Stimulated activated naive B cell treated with anti-CD40 and anti-IgM and Interleukin-4, amounts not matched to agents 10 μg/mL and 1 μg/mL and 100 μg/mL, for 72 hours (primary cell): Measurements from ENCODE around the gene HCFC2.
A peak's percentile ranks its signal among the peaks of the same experiment; 100 is the strongest.

Source experiments
- ATAC-seq, 2 donors: fragments of 150-1000 bp; cut with Tn5 transposase; replicated peaks; 2 replicates each; pipeline ENCODE4 v1.10.0; 2021; ENCODE audit warnings: moderate library complexity in 1 of 2
- DNase-seq: peaks from one replicate; pipeline ENCODE4 v3.0.0; 2021
- H3K27ac Mint-ChIP-seq: one replicate; pipeline ENCODE4 v1.8.0; 2022; ENCODE audit warnings: mild to moderate bottlenecking, mixed read lengths
- H3K27me3 Mint-ChIP-seq, 2 donors: one replicate each; pipeline ENCODE4 v1.8.0; 2022; ENCODE audit warnings: mixed read lengths in 2 of 2
- H3K36me3 Mint-ChIP-seq, 2 donors: one replicate each; pipeline ENCODE4 v1.8.0; 2022; ENCODE audit warnings: mixed read lengths in 2 of 2, mild to moderate bottlenecking in 1 of 2
- H3K4me1 Mint-ChIP-seq, 2 donors: one replicate each; pipeline ENCODE4 v1.8.0; 2022; ENCODE audit warnings: mixed read lengths in 2 of 2, mild to moderate bottlenecking in 1 of 2
- H3K4me3 Mint-ChIP-seq, 2 donors: one replicate each; pipeline ENCODE4 v1.8.0; 2022; ENCODE audit warnings: mild to moderate bottlenecking in 2 of 2, mixed read lengths in 2 of 2, moderate library complexity in 1 of 2
- H3K9me3 Mint-ChIP-seq, 2 donors: one replicate each; pipeline ENCODE4 v1.8.0; 2022; ENCODE audit warnings: mixed read lengths in 2 of 2, mild to moderate bottlenecking in 1 of 2

HCFC2 gene

GRCh38 chr12:104048811-104049210 lies 15.5 kb upstream of the HCFC2 start:
- Mint-ChIP-seq H3K4me3 (no peak overlapping the region), H3K27ac (no peak overlapping the region), H3K27me3 (peaks cover 24 to 55% of the 10 kb centered on the region in 2 donors), H3K9me3 (no peaks in the 10 kb centered on the region), H3K4me1 (peaks cover 4 to 7% of the 10 kb centered on the region in 2 donors), H3K36me3 (no peaks in the 10 kb centered on the region)
- ATAC-seq (no peak), DNase-seq (no peak)

- H3K4me1 Mint-ChIP-seq: peaks cover 4 to 7% of the 10 kb centered on the region in 2 donors
- H3K27me3 Mint-ChIP-seq: peaks cover 21 to 52% of the 10 kb centered on the region in 2 donors
- H3K9me3 Mint-ChIP-seq: no peaks in the 10 kb centered on the region
- H3K4me3 Mint-ChIP-seq: peak overlapping the region in 1 of 2 donors; percentile 27
- DNase-seq (no peak), ATAC-seq (no peak)
- H3K27ac Mint-ChIP-seq: no peak overlapping the region
- H3K36me3 Mint-ChIP-seq: no peaks in the 10 kb centered on the region
Measured at GRCh38 chr12:104049278-104049902, 14.9 kb upstream of the HCFC2 start.

- ATAC-seq (no peak), DNase-seq (no peak)
- Mint-ChIP-seq H3K27me3 (peaks cover 27 to 54% of the 10 kb centered on the region in 2 donors), H3K27ac (no peak within 1 kb of the TSS), H3K4me1 (peaks cover 4 to 7% of the 10 kb centered on the region in 2 donors), H3K36me3 (no peaks in the 10 kb centered on the region), H3K4me3 (peak within 1 kb of the TSS; percentile 27 to 68), H3K9me3 (no peaks in the 10 kb centered on the region)
Measured at GRCh38 chr12:104049903-104050356, 14.4 kb upstream of the HCFC2 start, which contains the start of gene GLT8D2. Gene GLT8D2 (minus strand): TSS chr12:104050187. CDS start chr12:104019648, 30,539 bp downstream.

GRCh38 chr12:104050436-104050835 lies 13.9 kb upstream of the HCFC2 start:
- H3K4me3 Mint-ChIP-seq: peak overlapping the region in 1 of 2 donors; percentile 68
- H3K27ac Mint-ChIP-seq: no peak overlapping the region
- no peaks in the 10 kb centered on the region for H3K36me3 Mint-ChIP-seq
- DNase-seq (no peak), ATAC-seq (no peak)
- no peaks in the 10 kb centered on the region for H3K9me3 Mint-ChIP-seq
- H3K27me3 Mint-ChIP-seq: peaks cover 28 to 54% of the 10 kb centered on the region in 2 donors
- H3K4me1 Mint-ChIP-seq: peaks cover 2 to 7% of the 10 kb centered on the region in 2 donors

- ATAC-seq: no peak
- Mint-ChIP-seq H3K36me3 (no peaks in the 10 kb centered on the region), H3K4me1 (peaks cover 4 to 5% of the 10 kb centered on the region in 2 donors), H3K4me3 (no peak overlapping the region), H3K27me3 (peaks cover 36 to 37% of the 10 kb centered on the region in 2 donors), H3K9me3 (peaks cover 2 to 3% of the 10 kb centered on the region in 2 donors), H3K27ac (no peak overlapping the region)
- no peak for DNase-seq
Measured at GRCh38 chr12:104054681-104055346, 9.5 kb upstream of the HCFC2 start.

GRCh38 chr12:104055686-104056388 lies 8.5 kb upstream of the HCFC2 start:
- Mint-ChIP-seq H3K27me3 (peaks cover 30 to 34% of the 10 kb centered on the region in 2 donors), H3K9me3 (peaks cover 2 to 3% of the 10 kb centered on the region in 2 donors), H3K36me3 (no peaks in the 10 kb centered on the region), H3K4me3 (no peak overlapping the region), H3K4me1 (peaks cover 0 to 3% of the 10 kb centered on the region in 2 donors), H3K27ac (no peak overlapping the region)
- DNase-seq: no peak
- ATAC-seq: no peak

- H3K27ac Mint-ChIP-seq: no peak overlapping the region
- H3K4me1 Mint-ChIP-seq: peaks cover 0 to 3% of the 10 kb centered on the region in 2 donors
- no peak overlapping the region for H3K4me3 Mint-ChIP-seq
- ATAC-seq (no peak), DNase-seq (no peak)
- H3K27me3 Mint-ChIP-seq: peaks cover 24 to 34% of the 10 kb centered on the region in 2 donors
- H3K9me3 Mint-ChIP-seq: peaks cover 2 to 3% of the 10 kb centered on the region in 2 donors
- H3K36me3 Mint-ChIP-seq: no peaks in the 10 kb centered on the region
Measured at GRCh38 chr12:104056419-104056972, 7.8 kb upstream of the HCFC2 start.

GRCh38 chr12:104057771-104058197 lies 6.5 kb upstream of the HCFC2 start:
- ATAC-seq: peak in 1 of 2 donors; percentile 36

GRCh38 chr12:104058802-104059201 lies 5.5 kb upstream of the HCFC2 start:
- Mint-ChIP-seq H3K36me3 (no peaks in the 10 kb centered on the region), H3K9me3 (peaks cover 2 to 3% of the 10 kb centered on the region in 2 donors), H3K27me3 (peaks cover 14 to 21% of the 10 kb centered on the region in 2 donors), H3K4me1 (peaks cover 0 to 3% of the 10 kb centered on the region in 2 donors), H3K27ac (no peak overlapping the region), H3K4me3 (no peak overlapping the region)
- no peak for DNase-seq
- ATAC-seq: no peak

More at GRCh38 chr12:104057771-104058197, 6.5 kb upstream of the HCFC2 start:
- Mint-ChIP-seq H3K27ac (no peak overlapping the region), H3K4me1 (peaks cover 0 to 3% of the 10 kb centered on the region in 2 donors), H3K9me3 (peaks cover 2 to 3% of the 10 kb centered on the region in 2 donors), H3K4me3 (no peak overlapping the region), H3K36me3 (no peaks in the 10 kb centered on the region), H3K27me3 (peaks cover 21 to 28% of the 10 kb centered on the region in 2 donors)
- DNase-seq: no peak

GRCh38 chr12:104059963-104060362 lies 4.4 kb upstream of the HCFC2 start:
- Mint-ChIP-seq H3K9me3 (peaks cover 2 to 3% of the 10 kb centered on the region in 2 donors), H3K4me1 (peaks cover under 1 to 3% of the 10 kb centered on the region in 2 donors), H3K4me3 (no peak overlapping the region), H3K27ac (no peak overlapping the region), H3K36me3 (peaks cover 0 to 1% of the 10 kb centered on the region in 2 donors), H3K27me3 (peaks cover 6 to 15% of the 10 kb centered on the region in 2 donors)
- ATAC-seq: no peak
- DNase-seq: no peak

- Mint-ChIP-seq H3K9me3 (peaks cover 2 to 3% of the 10 kb centered on the region in 2 donors), H3K4me3 (no peak overlapping the region), H3K27me3 (peaks cover 6 to 14% of the 10 kb centered on the region in 2 donors), H3K36me3 (peaks cover 0 to 1% of the 10 kb centered on the region in 2 donors), H3K4me1 (peaks cover 5 to 7% of the 10 kb centered on the region in 2 donors), H3K27ac (no peak overlapping the region)
- DNase-seq: no peak
- no peak for ATAC-seq
Measured at GRCh38 chr12:104060791-104061190, 3.5 kb upstream of the HCFC2 start.

GRCh38 chr12:104063712-104064030 lies 660 bp upstream of the HCFC2 start:
- Mint-ChIP-seq H3K4me3 (peak overlapping the region; percentile 97 to 98), H3K27me3 (peaks cover 6 to 7% of the 10 kb centered on the region in 2 donors), H3K27ac (no peak overlapping the region), H3K4me1 (peaks cover 7% of the 10 kb centered on the region in 2 donors), H3K36me3 (peaks cover 1 to 7% of the 10 kb centered on the region in 2 donors), H3K9me3 (no peaks in the 10 kb centered on the region)
- DNase-seq: no peak
- ATAC-seq: peak; percentile 35 to 46

GRCh38 chr12:104064842-104065427 lies 604 bp downstream of the HCFC2 start:
- Mint-ChIP-seq H3K9me3 (no peaks in the 10 kb centered on the region), H3K36me3 (peaks cover 4 to 12% of the 10 kb centered on the region in 2 donors), H3K4me3 (peak overlapping the region; percentile 97 to 98), H3K4me1 (peaks cover 4 to 7% of the 10 kb centered on the region in 2 donors), H3K27ac (peak overlapping the region; percentile 93), H3K27me3 (peaks cover 3% of the 10 kb centered on the region in 2 donors)
- ATAC-seq (no peak), DNase-seq (no peak)

GRCh38 chr12:104072099-104072498 lies 7.8 kb downstream of the HCFC2 start:
- Mint-ChIP-seq H3K4me1 (peaks cover 0 to 3% of the 10 kb centered on the region in 2 donors), H3K4me3 (no peak overlapping the region), H3K27me3 (no peaks in the 10 kb centered on the region), H3K9me3 (no peaks in the 10 kb centered on the region), H3K36me3 (peaks cover 22 to 30% of the 10 kb centered on the region in 2 donors), H3K27ac (no peak overlapping the region)
- no peak for ATAC-seq
- no peak for DNase-seq
